ENCODE data around the gene KMO.

Gene KMO

DNA sequence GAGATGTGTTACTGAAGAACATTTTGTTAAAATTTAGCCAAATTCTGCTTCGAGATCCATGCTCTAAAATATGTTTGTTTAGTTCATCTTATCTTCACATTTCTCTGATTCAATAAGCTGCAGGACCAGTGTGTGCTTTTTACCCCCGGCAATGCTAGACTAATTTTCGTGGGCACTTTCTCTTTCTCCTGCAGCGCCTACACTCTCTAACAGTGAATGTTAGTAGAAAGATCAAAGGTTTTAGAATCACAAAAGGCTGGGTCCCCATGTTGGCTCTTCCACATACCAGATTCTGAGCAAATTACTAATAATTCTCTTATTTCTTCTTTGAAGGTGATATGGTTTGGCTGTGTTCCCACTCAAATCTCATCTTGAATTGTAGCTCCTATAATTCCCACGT, 99.5 kb downstream of the KMO start:
- no peak for FAIRE-seq

DNA sequence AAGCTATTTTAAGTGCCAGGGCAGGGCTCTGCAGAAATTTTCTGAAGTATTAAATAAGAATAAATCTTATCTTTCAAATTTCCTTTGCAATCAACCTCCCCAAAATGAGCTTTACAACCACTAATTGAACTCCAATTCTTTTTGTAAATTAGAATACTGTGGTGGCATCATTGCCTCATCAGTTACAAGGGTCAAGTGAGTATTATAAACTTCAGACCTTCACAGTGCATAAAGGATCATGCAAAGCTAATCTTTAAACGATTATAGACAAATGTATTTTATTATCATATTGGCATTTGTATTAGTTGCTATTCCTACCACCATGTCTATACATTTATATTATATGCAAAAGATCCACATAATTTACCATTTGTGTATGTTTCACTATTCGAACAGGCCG, 100.8 kb downstream of the KMO start:
- no peak for FAIRE-seq

GRCh38 chr1:241635556-241636152, 103.5 kb downstream of the KMO start:
- no peak for FAIRE-seq

GRCh38 chr1:241636291-241636690, 104.1 kb downstream of the KMO start:
- no peak for FAIRE-seq

GRCh38 chr1:241637046-241637590, 104.9 kb downstream of the KMO start:
- no peak for FAIRE-seq

DNA sequence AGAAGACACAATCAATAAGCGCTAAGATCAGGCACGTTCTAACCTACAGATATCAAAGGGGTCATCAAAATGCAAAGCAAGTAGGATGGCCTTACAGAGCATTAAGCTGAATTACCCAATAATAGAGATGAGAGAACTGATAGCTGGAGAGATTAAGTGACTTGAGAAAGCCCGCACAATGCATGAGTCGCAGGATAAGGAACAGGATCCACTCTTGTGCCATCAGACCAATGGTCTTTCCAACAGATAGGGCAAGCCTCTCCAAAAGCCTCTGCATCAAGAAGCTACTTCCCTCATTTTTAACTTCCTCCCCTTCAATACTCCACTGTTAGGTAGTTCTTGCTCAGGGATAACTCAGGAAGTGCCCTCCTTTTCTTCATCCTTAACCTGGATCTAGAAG, 105.4 kb downstream of the KMO start:
- no peak for FAIRE-seq

- FAIRE-seq: no peak
These were observed 106.0 kb downstream of the KMO start for GRCh38 chr1:241638099-241638682.

DNA sequence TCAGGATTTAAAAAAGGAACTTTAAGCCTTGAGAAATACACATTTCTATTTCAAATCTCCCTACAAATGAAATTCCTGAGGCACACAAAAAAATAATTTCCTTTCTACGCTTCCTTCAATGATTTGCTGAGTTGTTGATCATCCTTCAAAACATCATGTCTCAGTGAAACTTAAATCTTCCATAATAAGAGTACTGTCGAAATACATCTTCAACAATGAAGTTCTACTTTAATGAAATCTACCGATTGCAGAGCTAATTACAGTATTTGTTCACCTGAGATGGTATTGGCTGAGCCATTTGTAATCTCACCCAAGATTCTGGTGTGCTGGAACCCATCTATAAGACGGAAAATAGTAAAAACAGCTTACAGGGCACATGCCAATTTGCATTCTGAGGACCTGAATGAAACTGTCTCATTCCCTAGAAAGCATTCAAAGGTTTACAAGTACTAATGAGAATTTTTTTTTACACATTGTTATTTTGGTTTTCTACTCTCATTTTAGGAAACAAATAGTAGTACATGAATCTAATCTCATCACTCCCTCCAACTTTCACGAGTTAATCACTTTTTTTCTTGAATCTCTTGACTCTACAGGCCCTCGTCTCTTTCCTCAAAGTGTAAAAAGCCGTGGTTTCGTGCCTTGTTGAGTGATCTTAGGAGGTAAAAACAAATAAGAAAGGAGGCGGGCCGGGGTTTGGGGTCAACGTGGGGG, 106.9 kb downstream of the KMO start:
- no peak for FAIRE-seq

GRCh38 chr1:241639623-241640148, 107.5 kb downstream of the KMO start:
- FAIRE-seq: no peak

- no peak for FAIRE-seq
These were observed 108.1 kb downstream of the KMO start, which contains the start of the genes CHML and OPN3 for GRCh38 chr1:241640149-241640866. CHML (minus strand) TSS chr1:241640369; CDS start chr1:241635766, 4,603 bp downstream. OPN3 (minus strand) TSS chr1:241640369; CDS start chr1:241640254, 115 bp downstream.

DNA sequence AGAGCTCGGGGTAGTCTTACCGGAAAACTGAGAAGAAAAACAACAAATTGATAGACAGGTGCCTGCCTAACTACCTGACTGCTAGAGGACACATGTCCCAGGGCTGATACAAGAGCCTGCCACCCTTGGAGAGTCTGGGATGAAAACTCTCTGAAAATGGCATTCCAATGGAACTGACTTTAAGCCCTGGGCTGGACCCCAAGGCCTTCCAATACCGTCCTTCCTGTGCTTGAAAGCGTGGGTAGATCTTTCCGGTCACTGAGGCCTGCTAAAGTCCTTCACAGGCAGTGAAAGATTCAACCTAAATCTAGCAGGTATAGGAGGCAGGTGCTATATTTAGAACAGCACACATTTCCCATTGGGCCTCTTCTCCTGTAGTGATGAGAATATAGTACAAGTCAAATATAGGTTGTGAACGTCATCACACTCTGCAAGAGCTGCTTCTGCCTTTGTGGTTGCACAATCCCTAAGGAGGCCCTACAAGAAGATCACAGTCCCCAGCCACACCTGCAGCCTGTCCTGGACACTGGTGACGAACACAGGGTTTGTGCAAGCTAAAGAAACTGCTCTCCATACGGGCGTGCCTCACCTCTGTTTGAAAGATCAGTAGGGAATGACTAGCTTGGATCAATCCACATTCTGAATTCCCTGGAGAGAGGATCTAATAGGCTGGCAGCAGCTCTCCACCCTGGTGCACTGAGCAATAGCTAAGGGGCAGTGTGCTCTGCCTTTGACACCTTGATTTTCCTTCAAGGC, 108.9 kb downstream of the KMO start:
- no peak for FAIRE-seq

DNA sequence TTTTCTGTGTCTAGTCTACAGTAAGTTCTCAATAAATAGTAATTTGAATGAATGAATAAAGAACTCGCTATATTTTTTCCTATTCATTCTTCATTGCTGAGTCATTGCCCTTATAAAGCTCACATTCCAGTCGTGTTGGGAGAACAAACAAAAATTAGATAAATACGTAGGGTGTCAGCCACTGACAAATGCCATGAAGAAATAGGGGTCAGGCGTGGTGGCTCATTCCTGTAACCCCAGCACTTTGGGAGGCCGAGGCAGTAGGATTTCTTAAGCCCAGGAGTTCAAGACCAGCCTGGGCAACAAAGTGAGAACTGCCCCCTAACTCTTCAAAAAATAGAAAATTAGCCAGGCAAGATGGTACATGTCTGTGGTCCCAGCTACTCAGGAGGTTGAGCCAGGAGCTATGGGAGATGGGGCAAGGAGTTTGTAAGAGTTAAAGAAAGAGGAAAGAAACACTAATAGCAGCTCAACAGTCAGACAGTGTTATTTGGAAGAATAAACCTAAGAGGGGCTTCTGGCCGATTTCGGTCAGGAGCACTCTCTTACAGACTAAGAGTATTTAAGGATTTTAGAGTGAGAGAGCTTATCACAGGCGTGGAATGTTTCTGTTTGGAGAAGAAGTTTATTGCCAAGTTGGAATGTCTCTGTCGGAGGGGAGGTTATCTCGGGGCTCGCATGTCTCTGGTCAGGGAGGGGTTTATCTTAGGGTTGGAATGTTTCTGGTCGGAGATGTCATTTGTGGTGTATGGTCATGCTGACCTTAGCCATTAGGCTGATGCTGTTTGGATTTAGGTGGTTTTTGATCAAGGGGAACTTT, 109.8 kb downstream of the KMO start:
- FAIRE-seq: no peak

DNA sequence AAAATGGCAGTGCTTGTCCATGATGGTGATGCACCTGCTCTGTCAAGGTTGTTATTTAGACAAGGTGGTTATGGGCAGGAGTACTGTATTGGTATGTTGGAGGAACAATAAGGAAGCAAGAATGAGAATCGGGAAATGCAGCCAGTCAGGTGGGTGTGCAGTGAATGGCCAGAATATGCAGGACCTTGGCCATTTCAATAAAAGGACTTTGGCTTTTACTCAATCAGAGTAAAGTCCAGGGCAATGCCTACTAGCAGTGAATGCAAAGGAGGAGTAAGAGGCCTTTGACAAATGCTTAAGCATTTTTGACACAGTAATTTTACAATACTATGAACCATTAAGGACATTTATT, 110.4 kb downstream of the KMO start:
- no peak for FAIRE-seq

DNA sequence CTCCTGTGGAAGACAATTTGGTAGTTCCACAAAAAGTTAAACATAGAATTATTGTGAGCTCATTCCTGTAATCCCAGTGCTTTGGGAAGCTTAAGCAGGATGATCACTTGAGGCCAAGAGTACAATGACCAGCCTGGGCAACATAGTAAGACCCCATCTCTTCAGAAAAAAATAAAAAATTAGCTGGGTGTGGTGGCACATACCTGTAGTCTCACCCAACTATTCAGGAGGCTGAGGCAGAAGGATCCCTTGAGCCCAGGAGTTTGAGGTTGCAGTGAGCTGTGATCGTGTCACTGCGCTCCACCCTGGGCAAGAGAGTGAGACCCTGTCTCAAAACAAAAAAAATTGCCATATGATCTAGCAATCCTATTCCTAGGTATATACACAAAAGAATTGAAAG, 112.1 kb downstream of the KMO start:
- no peak for FAIRE-seq

DNA sequence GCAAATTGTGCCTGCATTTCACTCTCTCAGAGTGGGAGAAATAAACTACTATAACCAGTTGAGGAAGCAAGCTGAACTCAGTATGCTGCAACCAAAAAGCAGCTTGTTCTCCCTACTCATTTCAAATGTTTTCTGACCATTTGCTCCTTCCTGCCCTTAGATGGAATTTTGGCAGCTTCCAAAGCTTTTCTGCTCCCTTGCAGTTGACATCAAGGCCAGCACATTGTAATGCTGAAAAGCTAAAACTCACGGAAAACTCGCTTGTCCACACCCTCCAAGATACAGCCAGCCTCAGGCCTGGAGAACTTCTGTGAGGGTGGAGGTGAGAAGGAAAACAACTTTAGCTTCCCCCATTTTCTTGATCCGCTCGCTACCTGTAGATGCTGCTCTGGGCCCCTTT, 113.0 kb downstream of the KMO start:
- no peak for FAIRE-seq
